Gastroesophageal sphincter (tissue), 4 donors: ENCODE measurements around the gene HACL1. TPM values are rescaled to one million over a fixed set of nuclear protein-coding genes. Genes with fewer than 3 reads are reported as not detected.

Source experiments
- ATAC-seq: fragments of 150-250 bp; one replicate; pipeline ENCODE4 v1.9.1; 2016; ENCODE audit warnings: mild to moderate bottlenecking, moderate library complexity
- H3K27ac ChIP-seq, 4 donors: fragments of 200-600 bp; sonication (generic) in 3 of 4; 1 replicate in 3 of 4; 2 replicates in 1 of 4; pipeline ENCODE4 v1.5.1; 2016 to 2019
- H3K27me3 ChIP-seq: fragments of 200-600 bp; sonication (generic); one replicate; pipeline ENCODE4 v1.5.1; 2019
- H3K36me3 ChIP-seq, 2 donors: fragments of 200-600 bp; sonication (generic); one replicate each; pipeline ENCODE4 v1.5.1; 2019; ENCODE audit warnings: control low read depth in 1 of 2
- H3K4me1 ChIP-seq, 3 donors: fragments of 200-600 bp; sonication (generic); 1 replicate in 2 of 3; 2 replicates in 1 of 3; pipeline ENCODE4 v1.5.1; 2016 to 2019; ENCODE audit warnings: control low read depth in 2 of 3
- H3K4me3 ChIP-seq, 2 donors: fragments of 200-600 bp; sonication (generic); one replicate each; pipeline ENCODE4 v1.5.1; 2019; ENCODE audit warnings: mild to moderate bottlenecking in 1 of 2, moderate library complexity in 1 of 2
- H3K9me3 ChIP-seq, 3 donors: fragments of 200-600 bp; sonication (generic); one replicate each; pipeline ENCODE4 v1.5.1; 2017 to 2019; ENCODE audit warnings: control low read depth in 2 of 3
- CTCF ChIP-seq, 4 experiments: fragments of 200-600 bp in 2 of 4; fragments of 450-650 bp in 2 of 4; sonication (generic) in 1 of 4; IDR thresholded peaks; one replicate each; pipeline ENCODE4 v1.5.1; 2017 to 2019; ENCODE audit warnings: antibody characterized with exemption in 4 of 4, mild to moderate bottlenecking in 2 of 4, moderate library complexity in 2 of 4
- EP300 ChIP-seq: sonication (generic); formaldehyde crosslinking; IDR thresholded peaks from one replicate; pipeline ENCODE4 v1.6.1; 2017; ENCODE audit warnings: antibody characterized with exemption, mild to moderate bottlenecking
- POLR2A ChIP-seq, 2 donors: fragments of 450-650 bp; IDR thresholded peaks; one replicate each; pipeline ENCODE4 v1.6.1; 2017; ENCODE audit warnings: antibody characterized with exemption in 2 of 2, mild to moderate bottlenecking in 2 of 2, moderate library complexity in 1 of 2
- POLR2AphosphoS5 ChIP-seq: sonication (generic); formaldehyde crosslinking; IDR thresholded peaks from one replicate; pipeline ENCODE4 v1.6.1; 2017; ENCODE audit warnings: antibody characterized with exemption
- WGBS, 2 donors: methylation state at CpG; one replicate each; pipeline ENCODE4 v1.1.5; 2018; ENCODE audit warnings: low coverage in 1 of 2; 5-methylcytosine and 5-hydroxymethylcytosine counted together
- total RNA-seq, 4 donors: library from RNA; depleted of rRNA; stranded (reverse); fragments of >200 nt; gene quantifications; one replicate each; pipeline ENCODE4 v1.1.0, GENCODE V29; 2016

HACL1 gene
- total RNA-seq, 4 donors from 2014 or later = 17.0 to 37.0 (median 20.4) TPM

DNA sequence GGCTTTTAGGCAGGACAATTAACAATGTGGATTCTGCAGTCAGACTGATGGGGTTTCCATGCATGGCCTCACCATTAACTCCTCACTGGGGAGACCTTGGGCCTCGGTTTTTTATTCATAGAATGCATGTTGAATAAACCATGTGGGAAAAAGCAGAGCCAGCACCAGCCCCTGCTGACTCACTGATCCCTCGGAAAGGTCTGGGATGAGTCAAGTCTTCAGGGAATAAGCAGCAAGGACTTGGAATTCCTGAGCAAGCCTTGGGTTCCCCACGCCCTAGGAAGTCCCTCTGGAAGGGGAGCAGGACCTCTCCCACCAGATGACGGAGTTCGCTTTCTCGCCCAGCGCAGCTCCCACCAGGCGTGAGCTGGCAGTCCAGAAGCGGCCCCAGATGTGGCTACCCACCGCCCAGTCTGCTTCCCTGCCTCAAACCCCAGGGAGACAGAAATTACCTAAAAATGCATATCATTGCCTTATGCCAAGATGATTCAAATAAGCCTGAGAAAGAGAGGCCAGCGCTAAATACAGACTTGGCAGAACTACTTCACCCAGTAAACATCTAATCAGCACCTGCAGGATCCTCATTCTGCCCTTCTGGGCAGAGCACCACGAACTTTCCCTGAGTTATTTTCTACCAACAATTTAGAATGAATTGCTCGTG is 45.6 kb upstream of the HACL1 start:
- WGBS, 2 donors = 8 to 20% methylated on average over 5 to 7 of the region's 13 CpGs
- Histone ChIP-seq H3K9me3 (no peaks in the 10 kb centered on the region), H3K4me1 (peaks cover 3 to 38% (median 25%) of the 10 kb centered on the region in 3 donors), H3K27me3 (no peaks in the 10 kb centered on the region), H3K36me3 (peaks cover 0 to 25% of the 10 kb centered on the region in 2 donors), H3K4me3 (no peak overlapping the region), H3K27ac (peak overlapping the region; percentile 21 to 86 (median 84))
- ATAC-seq = peak; percentile 89
- TF ChIP-seq EP300 = no peak
- TF ChIP-seq POLR2AphosphoS5 = peak; percentile 95
- TF ChIP-seq CTCF (IDR thresholded peaks at IDR 0.05) = no peak
- TF ChIP-seq POLR2A (IDR thresholded peaks at IDR 0.05) = no peak

DNA sequence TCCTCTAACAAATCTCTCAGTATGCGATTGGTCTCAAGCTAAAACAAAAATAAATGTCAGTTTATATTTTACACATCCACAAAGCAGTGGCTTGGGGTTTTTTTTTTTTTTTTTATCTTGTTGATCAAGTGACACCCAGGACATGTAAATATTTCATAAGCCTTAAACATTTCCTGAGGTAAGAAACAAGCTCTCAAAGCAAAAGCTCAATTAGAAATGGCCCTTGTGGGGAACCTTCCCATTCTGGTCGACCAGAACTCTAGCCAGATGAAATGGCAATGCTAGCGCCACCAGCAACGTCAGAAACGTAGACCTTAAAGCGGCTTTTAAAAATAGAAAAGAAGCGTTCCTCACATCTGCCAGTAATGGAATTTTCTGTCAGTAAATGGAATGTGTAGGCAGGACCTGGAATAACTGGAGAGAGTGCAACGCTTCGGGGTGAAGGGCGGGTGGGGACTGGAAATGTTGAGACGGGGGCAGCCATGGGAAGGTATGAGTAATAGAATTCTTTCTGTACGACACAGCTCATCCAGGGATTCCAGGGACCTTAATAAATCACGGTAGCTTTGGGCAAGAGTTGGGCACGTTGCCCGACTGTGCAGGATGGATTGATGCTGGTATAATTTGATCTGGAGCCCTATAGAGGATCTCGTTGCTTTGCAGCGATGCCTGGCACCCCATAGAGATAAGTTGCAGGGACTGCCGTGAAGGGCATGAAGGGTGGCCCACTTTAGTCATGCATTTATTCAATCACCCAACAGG is 44.6 kb upstream of the HACL1 start:
- H3K4me3 ChIP-seq = no peak overlapping the region
- no peaks in the 10 kb centered on the region for H3K27me3 ChIP-seq
- 25 to 34% methylated on average over 15 to 18 of the region's 18 CpGs for WGBS, 2 donors
- peak overlapping the region; percentile 21 to 86 (median 84) for H3K27ac ChIP-seq
- peaks cover 0 to 34% of the 10 kb centered on the region in 2 donors for H3K36me3 ChIP-seq
- peaks cover 3 to 38% (median 25%) of the 10 kb centered on the region in 3 donors for H3K4me1 ChIP-seq
- ATAC-seq = peak; percentile 74
- TF ChIP-seq CTCF (IDR thresholded peaks at IDR 0.05) (no peak), POLR2AphosphoS5 (peak; percentile 84)
- H3K9me3 ChIP-seq = no peaks in the 10 kb centered on the region

- H3K4me1 ChIP-seq = peaks cover 3 to 38% (median 25%) of the 10 kb centered on the region in 3 donors
- 100% methylated on average over 1 of the region's 6 CpGs; no CpG with 5 or more reads in 1 of the 2 donors for WGBS, 2 donors
- peak overlapping the region; percentile 21 to 86 (median 84) for H3K27ac ChIP-seq
- no peak for ATAC-seq
- no peaks in the 10 kb centered on the region for H3K9me3 ChIP-seq
- H3K4me3 ChIP-seq = no peak overlapping the region
- TF ChIP-seq CTCF (IDR thresholded peaks at IDR 0.05) (no peak), POLR2A (IDR thresholded peaks at IDR 0.05) (no peak), POLR2AphosphoS5 (no peak), EP300 (no peak)
- no peaks in the 10 kb centered on the region for H3K27me3 ChIP-seq
- peaks cover 0 to 34% of the 10 kb centered on the region in 2 donors for H3K36me3 ChIP-seq
Observed at GRCh38 chr3:15645246-15645645, 43.9 kb upstream of the HACL1 start.

DNA sequence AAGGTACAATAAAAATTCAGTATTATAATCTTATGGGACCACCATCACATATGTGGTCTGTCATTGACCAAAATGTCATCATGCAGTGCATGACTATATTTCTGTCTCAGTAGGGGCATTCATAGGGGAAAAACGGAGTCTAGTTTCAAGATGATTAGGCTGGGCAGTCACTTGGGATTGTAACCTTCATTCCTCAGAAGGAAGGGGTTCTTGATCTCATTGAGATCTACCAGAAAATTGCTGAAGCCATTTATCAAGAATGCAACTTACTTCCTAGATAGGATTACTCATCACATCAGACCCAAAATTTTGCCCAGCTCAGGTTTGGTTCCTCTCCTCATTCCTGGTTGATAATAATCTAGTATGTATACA is 37.5 kb upstream of the HACL1 start:
- Histone ChIP-seq H3K4me3 (no peak overlapping the region), H3K4me1 (peaks cover 12 to 47% (median 22%) of the 10 kb centered on the region in 3 donors), H3K9me3 (no peaks in the 10 kb centered on the region), H3K27ac (peak overlapping the region in 2 of 4 donors; percentile 84 to 87), H3K27me3 (no peaks in the 10 kb centered on the region), H3K36me3 (peaks cover 0 to 23% of the 10 kb centered on the region in 2 donors)
- ATAC-seq = no peak
- 89 to 100% methylated on average over 1 of the region's 1 CpG for WGBS, 2 donors
- no peak for TF ChIP-seq EP300
- TF ChIP-seq CTCF (IDR thresholded peaks at IDR 0.05) = no peak
- no peak for TF ChIP-seq POLR2A (IDR thresholded peaks at IDR 0.05)
- no peak for TF ChIP-seq POLR2AphosphoS5
